Daoy (cell line): ENCODE data around the gene PLEKHG4. TPM values are rescaled to one million over a fixed set of nuclear protein-coding genes. Genes with fewer than 3 reads are reported as not detected.
A peak's percentile ranks its signal among the peaks of the same experiment; 100 is the strongest.

Experiments
- DNase-seq: peaks from one replicate; pipeline ENCODE4 v3.0.0-alpha.2; 2015; ENCODE audit warnings: low read depth
- total RNA-seq: library from RNA; depleted of rRNA; stranded (reverse); fragments of >200 nt; shearing (Covaris generic); gene quantifications from 2 replicates; pipeline ENCODE4 v1.2.3, GENCODE V29; 2014; rRNA removed

Gene PLEKHG4
- total RNA-seq, 1 experiment from 2014 or later = 31.7 TPM

DNA sequence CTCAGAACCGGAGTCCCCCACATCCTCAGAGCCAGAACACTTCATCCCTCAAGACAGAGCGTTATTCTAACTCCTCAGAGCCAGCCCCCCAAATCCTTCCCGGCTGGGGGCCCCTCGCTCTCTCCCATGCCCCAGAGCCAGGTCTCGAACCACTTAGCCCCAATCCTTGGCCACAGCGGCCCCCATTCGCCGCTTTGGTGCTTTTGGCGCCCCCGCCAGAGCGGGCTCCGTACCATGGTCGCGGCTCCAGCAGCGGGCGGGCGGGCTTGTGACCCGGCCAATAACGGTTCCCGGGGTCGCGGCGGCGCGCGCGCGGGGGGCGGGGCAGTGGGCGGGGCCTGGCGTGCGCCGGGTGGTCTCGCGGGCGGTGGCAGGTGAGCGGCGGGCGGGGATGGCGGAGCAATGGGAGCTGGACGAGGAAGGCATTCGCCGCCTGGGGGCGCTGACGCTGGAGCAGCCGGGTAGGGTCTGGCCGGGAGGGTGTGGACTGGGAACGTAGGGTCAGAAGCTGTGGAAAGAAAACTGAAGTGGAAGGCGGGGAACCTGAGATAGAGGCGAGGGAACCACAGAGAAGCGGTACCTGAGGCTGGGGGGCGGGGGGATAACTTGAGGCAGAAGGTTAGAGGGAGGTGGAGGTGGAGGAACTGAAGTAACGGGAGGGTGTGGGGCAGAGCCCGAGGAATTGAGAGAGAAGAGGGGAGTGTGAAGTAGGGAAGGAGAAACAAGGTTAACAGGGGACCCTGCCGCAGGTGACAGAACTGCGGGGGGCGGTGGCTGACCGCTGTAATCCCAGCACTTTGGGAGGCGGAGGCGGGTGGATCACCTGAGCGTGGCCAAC is 47.4 kb downstream of the PLEKHG4 start, which contains the start of the genes KCTD19 and LRRC36:
Gene KCTD19 (minus strand): TSS at position 270 of the 838 bp plus-strand sequence. CDS start 34 bp downstream, at position 236.
Gene LRRC36 (plus strand): TSS at position 344 of the 838 bp plus-strand sequence. CDS start 48 bp downstream, at position 392.
- peak; percentile 70 for DNase-seq

DNA sequence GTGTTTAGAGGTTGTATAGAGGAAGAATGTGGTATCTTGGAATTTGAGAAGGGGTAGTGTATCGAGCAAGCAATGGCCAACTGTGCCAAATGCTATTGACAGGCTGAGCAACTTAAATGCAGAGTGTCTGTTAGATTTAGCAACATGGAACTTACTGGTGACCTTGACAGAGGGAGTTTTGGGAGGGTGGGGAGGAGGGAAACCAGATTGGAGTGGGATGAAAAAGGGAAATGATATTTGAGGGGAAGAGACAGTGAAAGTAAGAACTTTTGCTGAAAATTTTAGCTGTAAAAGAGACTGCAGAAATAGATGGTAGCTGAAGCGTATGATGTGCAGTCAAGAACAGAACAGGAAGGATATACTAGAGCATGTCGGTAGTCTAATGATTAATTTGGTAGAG is 48.4 kb downstream of the PLEKHG4 start:
- no peak for DNase-seq

DNA sequence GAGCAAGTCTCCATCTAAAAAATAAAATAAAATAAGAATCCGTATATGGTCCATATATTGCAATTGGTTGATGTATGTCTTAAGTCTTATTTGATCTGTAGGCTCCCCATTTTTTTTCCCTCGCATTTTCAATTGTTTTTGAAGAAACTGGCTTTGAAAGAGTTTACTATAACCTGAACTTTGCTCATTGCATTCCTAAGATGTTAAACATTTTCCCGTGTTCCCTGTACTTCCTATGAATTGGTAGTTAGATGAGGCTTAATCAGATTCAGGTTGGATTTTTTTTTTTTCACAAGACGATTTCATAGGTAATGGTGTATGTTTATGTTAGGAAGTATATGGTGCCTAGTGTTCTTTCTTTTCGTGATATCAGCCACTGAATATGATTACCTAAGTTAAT is 50.6 kb downstream of the PLEKHG4 start:
- DNase-seq = no peak

DNA sequence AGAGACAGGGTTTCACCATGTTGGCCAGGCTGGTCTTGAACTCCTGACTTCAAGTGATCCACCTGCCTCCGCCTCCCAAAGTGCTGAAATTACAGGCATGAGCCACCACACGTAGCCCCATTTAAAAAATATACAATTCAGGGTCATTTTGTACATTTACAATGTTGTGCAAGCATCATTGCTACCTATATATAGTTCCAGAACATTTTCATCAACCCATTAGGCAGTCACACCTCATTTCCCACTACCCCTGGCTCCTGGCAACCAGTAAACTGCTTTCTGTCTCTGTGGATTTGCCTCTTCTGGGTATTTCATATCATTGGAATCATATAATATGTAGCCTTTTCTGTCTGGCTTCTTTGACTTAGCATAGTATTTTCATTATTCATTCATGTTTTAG is 54.0 kb downstream of the PLEKHG4 start:
- no peak for DNase-seq

DNA sequence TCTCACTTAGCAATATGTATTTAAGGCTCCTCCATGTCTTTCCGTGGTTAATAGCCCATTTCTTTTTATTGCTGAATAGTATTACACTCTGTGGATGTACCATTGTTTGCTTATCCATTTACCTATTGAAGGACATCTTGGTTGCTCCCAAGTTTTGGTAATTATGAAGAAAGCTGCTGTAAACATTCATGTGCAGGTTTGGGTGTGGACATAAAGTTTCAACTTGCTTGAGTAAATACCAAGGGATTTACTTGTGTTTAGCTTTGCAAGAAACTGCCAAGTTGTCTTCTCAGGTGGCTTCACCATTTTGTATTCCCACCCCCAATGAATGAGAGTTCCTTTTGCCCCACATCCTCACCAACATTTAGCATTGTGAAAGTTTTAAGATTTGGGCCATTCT is 56.8 kb downstream of the PLEKHG4 start:
- DNase-seq = no peak

DNA sequence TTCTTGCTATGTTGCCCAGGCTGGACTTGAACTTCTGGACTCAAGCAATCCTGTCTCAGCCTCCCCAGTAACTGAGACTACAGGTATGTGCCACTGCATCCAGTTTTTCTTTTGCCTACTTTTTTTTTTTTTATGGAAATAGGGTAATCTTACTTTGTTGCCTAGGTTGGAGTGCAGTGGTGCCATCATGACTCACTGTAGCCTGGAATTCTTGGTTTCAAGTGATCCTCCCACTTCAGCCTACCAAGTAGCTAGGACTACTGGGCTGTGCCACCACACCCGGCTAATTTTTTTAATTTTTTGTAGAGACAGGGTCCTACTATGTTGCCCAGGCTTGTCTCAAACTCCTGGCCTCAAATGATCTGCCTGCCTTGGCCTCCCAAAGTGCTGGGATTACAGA is 57.3 kb downstream of the PLEKHG4 start:
- DNase-seq = peak; percentile 19

Other genes with a start within 250 kb of the PLEKHG4 start
- gene PHAF1, start 169.6 kb upstream of the PLEKHG4 start, total RNA-seq = 12.5 and 26.3 TPM in 2 replicates
- gene B3GNT9, start 128.5 kb upstream of the PLEKHG4 start, total RNA-seq = 5.5 and 9.8 TPM in 2 replicates
- gene TRADD, start 119.6 kb upstream of the PLEKHG4 start, total RNA-seq = 16.7 and 20.5 TPM in 2 replicates
- 3.8 and 6.2 TPM in 2 replicates for gene FBXL8, start 119.6 kb upstream of the PLEKHG4 start, total RNA-seq
- gene HSF4, start 114.8 kb upstream of the PLEKHG4 start, total RNA-seq = 1.2 and 2.8 TPM in 2 replicates
- 9.5 and 14.7 TPM in 2 replicates for gene NOL3, start 109.0 kb upstream of the PLEKHG4 start, total RNA-seq
- gene MATCAP1, start 95.6 kb upstream of the PLEKHG4 start, total RNA-seq = 4.6 and 7.0 TPM in 2 replicates
- gene EXOC3L1, start 89.4 kb upstream of the PLEKHG4 start, total RNA-seq = 0.63 and 0.74 TPM in 2 replicates
- 109 and 111 TPM in 2 replicates for gene E2F4, start 87.4 kb upstream of the PLEKHG4 start, total RNA-seq
- 0.97 and 1.8 TPM in 2 replicates for gene ELMO3, start 80.4 kb upstream of the PLEKHG4 start, total RNA-seq
- gene TMEM208, start 52.4 kb upstream of the PLEKHG4 start, total RNA-seq = 30.0 and 54.8 TPM in 2 replicates
- 22.2 and 25.7 TPM in 2 replicates for gene FHOD1, start 32.1 kb upstream of the PLEKHG4 start, total RNA-seq
- 1.7 and 1.8 TPM in 2 replicates for gene SLC9A5, start 30.6 kb upstream of the PLEKHG4 start, total RNA-seq
- gene KCTD19, start 47.2 kb downstream of the PLEKHG4 start, total RNA-seq = 0.23 and 0.33 TPM in 2 replicates
- 0.36 TPM in 1 of 2 replicates, not detected in the other for gene LRRC36, start 47.3 kb downstream of the PLEKHG4 start, total RNA-seq
- 0.71 TPM in 1 of 2 replicates, not detected in the other for gene TPPP3, start 114.0 kb downstream of the PLEKHG4 start, total RNA-seq
- gene ZDHHC1, start 136.9 kb downstream of the PLEKHG4 start, total RNA-seq = 1.9 and 3.0 TPM in 2 replicates
- not detected in 2 replicates for gene HSD11B2, start 151.6 kb downstream of the PLEKHG4 start, total RNA-seq
- gene ATP6V0D1, start 201.6 kb downstream of the PLEKHG4 start, total RNA-seq = 56.2 and 66.9 TPM in 2 replicates
- gene AGRP, start 204.0 kb downstream of the PLEKHG4 start, total RNA-seq = not detected in 2 replicates
- gene RIPOR1, start 249.3 kb downstream of the PLEKHG4 start, total RNA-seq = 5.4 and 6.3 TPM in 2 replicates